A172 (cell line): Measurements from ENCODE around the gene SPATA31C1. TPM values are rescaled to one million over a fixed set of nuclear protein-coding genes. Genes with fewer than 3 reads are reported as not detected.
A peak's percentile ranks its signal among the peaks of the same experiment; 100 is the strongest.
"Not testable (repeated sequence)": the region's sequence is repeated elsewhere in the genome, so short reads cannot be mapped to it uniquely, and the experiment has no call there.

ENCODE experiments used
- DNase-seq: peaks from one replicate; pipeline ENCODE4 v3.0.0-alpha.2; 2015; ENCODE audit warnings: low spot score
- total RNA-seq: library from RNA; depleted of rRNA; stranded (reverse); fragments of >200 nt; shearing (Covaris generic); gene quantifications from 2 replicates; pipeline ENCODE4 v1.2.3, GENCODE V29; 2014; rRNA removed

The SPATA31C1 gene
- total RNA-seq: not detected in 2 replicates

DNA sequence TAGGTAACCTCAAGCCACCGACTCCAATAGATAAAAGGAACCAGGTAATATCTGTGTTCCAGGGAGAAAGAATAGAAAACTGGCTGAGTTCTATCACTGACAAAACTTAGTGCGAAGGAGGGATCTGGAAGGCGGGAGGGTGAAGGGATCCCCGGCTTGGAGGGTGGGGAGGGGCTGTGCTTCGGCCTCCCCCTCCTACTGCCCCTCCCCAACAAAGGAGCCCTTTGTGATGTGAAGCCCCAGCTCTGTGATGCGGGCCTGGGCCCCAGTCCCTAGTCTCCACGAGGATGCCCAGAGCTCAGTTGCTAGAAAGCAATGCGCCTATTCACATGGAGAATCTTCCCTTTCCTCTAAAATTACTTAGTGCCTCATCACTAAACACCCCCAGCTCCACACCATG lies at the start of gene SPATA31C1:
Gene SPATA31C1 (plus strand): TSS at position 301 of the 400 bp plus-strand sequence.
- DNase-seq: not testable (repeated sequence)

DNA sequence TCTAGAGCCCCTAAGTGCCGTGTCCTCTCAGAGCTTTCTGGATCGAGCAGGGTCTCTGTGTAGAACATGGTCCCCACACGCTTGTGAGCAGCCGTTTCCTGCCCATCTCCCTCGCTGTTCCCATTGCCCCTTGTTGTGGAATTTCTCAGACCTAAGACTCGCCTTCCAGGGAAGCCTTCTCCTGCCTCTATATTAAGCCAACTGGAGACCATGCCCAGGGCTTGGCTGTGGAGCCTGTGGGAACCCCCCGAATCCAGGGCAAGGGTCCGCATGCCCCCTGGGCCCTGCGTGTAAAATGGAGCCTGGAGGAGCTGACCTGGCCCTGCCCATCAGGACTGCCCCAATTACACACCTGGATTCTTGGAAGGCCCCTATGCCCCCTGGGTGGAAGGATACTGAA lies 49.6 kb upstream of the SPATA31C1 start:
- DNase-seq: no peak

DNA sequence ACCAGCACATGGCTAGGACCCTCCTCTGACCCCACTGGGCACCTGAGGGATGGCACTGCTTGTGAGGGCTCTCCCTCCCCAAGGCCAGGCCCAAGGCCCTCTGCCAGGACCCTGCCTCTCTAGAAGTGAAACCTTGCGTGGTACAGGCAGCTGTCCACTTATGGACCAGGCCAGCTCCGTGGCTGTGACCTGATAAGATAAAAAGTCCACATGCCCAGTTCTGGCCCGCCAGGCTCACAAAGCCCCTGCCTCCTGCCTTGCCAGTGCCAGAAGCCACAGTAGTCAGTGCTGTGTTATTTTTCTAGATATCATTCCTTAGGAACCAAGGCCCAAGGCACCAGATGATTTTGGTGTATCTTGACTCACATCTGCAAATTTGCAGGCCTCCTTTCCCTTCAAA lies 49.1 kb upstream of the SPATA31C1 start:
- no peak for DNase-seq

DNA sequence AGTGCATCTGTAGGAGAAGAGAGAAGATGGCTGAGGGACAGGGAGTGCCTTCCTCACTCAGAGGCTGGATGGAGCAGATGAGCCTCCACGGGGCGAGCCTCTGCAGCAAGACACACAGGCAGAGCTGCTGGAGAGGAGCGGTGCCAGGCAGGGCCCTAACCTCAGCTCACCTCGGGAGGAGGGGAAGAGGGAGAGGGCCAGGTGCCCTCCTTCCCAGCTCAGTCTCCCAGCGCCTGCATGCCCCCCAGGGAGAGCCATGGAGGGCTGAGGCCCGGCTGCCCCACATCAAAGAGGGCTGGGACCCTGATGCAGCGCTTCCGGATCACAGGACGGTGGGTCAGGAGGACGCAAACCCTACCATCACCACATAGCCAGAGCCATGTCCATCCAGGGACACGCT lies 48.7 kb upstream of the SPATA31C1 start:
- DNase-seq: no peak

DNA sequence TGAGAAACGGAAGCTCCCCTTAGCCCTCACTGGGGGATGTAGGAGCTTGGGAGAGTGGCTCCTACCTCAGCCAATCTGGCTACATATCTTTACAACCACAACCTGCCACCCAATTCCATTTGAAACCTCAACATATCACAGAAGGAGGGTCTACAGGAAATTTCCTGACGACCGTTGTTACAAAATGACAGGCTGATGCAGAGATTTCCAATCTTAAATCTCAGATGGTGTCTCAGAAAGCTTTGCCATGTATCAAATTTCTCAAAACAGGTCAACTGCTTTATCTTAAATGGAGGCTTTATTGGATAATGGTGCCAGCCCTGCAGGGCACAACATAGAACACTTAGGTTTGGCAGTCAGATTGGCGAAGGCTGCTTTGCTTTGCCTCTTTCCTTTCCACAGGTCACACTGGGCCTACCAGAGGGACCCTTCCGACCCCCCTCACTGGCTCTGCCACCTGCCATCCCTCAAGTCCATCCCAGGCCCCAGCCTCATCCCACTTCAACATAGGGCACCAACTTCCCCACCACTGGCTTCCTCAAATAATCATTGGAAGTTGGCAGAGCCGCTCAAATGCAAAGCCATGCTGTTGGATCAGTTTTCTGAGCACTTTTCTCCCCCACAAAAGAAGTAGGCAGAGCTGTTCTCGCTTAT lies 46.2 kb upstream of the SPATA31C1 start:
- DNase-seq: no peak

DNA sequence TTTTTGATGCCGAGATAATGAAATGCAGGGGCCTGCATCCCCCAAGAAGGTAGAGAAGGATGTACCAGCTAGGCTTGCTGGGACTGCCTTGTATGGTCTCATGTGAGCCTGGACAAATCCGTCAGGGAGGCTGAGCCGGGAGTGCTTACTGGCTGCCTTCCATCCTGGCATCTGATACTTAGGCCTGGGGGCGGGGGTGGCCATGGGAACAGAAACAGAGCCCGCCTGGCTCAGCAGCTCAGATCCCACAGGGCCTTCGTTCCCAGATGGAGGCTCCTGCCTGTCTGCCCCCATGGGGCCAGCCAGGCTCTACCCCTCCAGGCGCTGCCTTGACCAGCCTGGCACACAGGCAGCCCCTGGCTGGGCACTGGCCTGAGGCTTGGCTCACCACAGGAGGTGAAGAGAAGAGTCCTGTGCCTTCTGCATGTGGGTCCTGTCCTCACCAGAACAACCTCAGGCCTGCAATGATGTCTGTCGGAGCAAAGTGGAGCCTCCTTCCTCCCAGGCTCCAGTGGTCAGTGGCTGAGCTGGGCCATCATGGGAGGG lies 45.6 kb upstream of the SPATA31C1 start:
- DNase-seq: no peak

DNA sequence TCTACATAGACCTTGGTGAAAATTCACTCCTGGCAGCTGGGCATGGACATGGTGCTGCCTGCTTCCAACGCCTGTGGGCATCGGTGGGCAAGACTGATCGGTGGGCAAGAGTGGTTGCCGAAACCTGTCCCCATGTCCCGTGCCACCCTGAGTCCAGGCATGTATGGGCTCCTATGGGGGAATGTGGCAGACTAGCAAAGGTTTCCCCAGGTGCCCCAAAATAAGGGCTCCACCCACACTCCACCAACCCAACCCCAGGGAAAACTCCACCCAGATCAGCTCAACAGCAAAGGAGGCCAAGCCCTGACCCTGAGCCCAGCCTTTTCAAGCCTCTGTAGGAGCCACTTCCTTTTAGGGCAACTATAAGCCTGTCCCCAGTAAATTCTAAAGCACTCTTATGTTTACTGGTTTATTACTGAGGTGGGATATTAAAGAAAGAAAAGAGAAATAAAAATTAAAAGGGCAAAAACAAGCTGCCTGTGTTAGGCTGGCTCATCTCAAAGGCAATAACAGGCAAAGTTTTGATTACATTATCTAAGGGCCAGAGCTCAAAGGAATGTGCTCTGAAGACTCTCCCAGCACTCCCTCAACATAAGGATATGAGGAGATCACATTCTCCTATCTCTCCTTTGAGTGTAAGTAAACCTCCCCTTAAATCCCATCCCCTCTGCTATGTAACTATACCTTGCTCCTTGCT lies 44.0 kb upstream of the SPATA31C1 start:
- DNase-seq: no peak

DNA sequence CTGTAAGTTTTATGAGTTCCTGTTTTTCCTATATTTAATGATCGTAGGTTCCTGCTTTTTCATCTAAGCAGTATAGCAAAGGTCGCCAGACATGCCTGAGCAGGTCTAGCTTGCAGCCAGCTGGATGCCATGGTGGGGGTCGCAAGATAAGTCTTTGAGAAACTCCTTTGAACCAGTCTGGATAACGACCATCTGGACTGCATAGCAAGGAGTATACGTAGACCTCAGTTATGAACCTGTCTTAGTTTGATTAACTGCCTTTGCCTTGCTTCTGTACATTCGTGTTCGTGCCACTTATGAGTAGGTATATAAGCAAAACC lies 43.5 kb upstream of the SPATA31C1 start:
- no peak for DNase-seq

DNA sequence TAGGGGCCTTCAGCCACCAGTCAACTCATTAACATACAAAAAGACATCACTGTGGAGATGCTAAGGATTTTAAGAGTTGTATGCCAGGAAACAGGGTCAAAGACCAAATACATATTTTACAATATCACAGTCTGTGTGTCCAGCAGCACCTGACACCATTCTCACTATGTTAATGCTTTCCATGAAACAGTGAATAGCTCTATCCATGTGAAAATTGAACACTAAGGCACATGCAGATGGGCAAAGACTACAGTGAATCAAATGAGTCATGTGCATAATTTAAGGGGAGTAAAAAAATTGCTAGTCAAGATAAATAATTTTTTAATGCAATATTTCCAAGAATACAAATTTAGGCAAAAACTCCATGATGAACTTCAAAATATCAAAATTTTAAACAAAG lies 42.7 kb upstream of the SPATA31C1 start:
- DNase-seq: no peak

DNA sequence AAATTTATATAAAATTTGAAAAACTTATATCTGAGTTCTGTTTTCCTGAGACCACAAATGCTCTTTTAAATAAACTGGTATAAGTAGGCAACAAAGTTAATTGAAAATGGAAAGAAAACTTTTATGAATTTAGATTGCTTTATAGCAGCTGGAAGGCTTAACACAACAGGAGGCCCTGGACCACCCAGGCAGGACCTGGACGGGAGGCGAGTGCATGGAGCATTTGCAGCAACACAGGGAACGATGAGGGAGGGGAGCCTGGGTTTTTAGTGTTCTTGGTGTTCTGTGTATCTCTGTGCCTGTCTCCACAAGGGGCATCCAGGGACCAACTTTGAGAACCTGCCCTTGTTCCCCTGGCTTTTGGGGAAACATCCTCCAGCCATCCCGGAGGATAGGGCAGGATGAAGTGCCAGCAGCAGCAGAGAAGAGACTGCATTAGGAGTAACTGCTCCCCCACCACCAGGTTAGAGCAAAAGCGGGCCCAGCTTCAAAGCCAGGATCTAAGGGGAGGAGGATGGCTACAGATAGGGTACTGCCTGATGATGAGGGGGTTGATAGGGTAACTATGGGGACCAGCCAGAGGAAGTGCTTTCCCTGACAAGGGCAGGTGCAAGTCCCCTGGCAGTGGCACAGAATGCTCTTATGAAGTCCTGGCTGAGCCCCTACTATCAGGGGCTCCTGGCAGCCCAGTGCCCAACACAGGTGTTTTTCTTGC lies 41.8 kb upstream of the SPATA31C1 start:
- no peak for DNase-seq

DNA sequence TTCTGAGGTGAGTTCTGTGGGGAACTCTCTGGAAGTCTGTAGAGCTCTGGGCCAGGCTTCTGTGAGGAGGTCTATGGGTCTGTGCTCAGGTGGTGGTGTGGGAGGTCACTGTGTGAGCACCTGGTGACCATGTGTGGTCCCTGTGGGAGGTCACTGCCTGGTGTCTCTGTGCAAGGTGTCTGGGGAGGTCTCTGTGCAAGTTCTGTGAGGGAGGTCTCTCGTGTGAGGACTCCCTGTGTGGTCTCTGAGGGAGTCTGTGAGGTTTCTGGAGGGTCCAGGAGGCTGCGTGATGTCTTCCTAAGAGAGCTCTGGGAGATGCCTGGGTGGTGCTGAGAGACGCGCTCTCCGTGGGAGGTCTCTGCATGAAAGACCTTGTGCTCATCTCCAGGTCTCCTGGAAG lies 41.1 kb upstream of the SPATA31C1 start:
- DNase-seq: no peak

DNA sequence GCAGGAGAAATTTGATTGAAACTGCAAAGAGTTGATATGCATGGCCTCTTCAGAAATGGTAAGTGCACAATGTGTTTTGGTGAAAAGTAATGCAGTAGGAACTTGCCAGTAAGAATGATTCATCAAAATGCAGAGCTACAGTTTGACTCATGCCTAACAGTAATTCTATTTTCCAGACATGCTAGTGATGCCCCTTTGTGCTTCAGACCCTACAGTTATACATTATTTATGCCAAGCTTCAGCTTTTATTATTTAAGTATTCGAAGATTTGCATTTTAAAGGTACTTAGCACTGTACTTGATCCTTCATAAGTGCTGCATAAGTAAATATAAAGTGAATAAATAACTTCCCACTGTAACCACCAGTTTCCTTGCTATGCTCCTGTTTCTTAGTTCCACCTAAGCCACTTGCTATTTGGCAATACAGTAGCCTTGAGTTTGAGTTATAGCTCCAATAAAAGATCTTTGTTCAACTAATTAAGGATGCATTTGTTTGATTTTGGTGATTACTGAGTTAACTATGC lies 38.7 kb upstream of the SPATA31C1 start:
- DNase-seq: peak; percentile 83

DNA sequence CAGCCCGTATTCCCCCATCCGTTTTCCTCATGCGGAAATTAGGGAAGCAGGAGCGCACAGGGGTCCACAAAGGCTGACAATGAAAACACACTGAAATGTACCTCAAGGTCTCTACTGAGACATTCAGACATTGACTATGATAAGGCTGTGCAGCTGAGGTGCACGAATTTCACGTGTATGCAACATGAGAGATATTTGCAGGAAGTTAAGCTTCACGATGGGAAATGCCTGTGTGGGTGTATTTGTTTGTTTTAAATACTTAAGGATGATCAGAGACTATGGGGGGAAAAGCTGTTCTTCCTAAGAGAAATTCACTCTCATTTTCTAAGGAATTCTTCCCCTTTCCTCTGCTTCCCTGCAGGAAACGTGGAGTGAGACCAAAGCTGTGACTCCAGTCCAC lies 37.6 kb upstream of the SPATA31C1 start:
- DNase-seq: no peak

DNA sequence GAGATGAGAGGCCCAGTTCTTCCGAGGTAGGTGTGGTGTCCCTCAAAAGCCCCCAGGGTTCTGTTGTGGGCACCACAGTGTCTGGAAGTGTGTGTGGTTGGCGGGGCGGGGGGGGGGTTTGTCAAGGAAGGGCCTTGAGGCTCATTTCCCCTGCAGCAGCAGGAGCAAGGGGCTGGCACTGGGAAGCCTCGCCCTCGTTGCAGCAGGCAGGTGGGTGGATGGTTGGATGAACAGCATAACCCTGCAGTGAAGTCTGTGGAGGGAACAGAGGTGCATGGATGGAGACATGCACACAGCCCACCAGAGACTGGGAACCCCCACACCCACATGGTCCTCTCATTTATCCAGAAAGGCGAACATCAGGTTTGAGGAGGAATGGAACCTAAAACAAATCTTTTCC lies 37.1 kb upstream of the SPATA31C1 start:
- DNase-seq: no peak

DNA sequence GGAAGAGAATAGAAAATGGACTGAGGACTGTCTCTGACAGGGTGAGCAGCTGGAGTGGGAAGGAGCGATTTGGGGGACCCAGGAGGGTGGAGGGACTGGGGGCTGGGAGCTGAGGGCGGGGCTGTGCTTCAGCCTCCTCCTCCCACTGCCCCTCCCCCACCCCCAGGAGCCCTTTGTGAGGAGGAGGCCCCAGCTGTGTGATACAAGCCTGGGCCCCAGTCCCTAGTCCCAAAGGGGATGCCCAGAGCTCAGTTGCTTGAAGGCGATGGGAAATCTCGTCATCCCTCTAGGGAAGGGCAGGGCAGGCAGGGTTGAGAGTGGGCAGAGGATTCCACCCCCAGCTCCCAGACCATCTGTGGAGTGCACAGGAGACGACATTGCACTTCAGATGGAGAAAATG lies 35.1 kb upstream of the SPATA31C1 start, which contains the start of gene SPATA31E1:
Gene SPATA31E1 (plus strand): TSS at position 251 of the 400 bp plus-strand sequence. CDS start 15 bp downstream, at position 266.
- DNase-seq: no peak

DNA sequence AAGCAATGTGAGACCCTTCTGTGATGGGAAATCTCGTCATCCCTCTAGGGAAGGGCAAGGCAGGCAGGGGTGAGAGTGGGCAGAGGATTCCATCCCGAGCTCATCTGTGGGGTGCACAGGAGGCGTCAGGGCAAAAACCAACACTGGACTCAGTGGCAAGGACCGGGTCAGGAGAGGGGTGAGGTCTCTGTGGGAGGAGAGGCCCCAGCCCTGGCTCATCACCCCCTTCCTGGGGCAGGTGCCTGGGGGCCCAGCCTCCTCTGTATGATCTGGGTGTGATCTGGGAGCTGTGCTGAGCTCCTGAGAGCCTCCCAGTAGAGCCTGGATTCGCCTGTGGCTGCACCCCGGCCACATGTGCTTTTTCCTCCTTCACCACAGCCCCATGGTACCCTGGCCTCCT lies 34.5 kb upstream of the SPATA31C1 start:
- DNase-seq: no peak

DNA sequence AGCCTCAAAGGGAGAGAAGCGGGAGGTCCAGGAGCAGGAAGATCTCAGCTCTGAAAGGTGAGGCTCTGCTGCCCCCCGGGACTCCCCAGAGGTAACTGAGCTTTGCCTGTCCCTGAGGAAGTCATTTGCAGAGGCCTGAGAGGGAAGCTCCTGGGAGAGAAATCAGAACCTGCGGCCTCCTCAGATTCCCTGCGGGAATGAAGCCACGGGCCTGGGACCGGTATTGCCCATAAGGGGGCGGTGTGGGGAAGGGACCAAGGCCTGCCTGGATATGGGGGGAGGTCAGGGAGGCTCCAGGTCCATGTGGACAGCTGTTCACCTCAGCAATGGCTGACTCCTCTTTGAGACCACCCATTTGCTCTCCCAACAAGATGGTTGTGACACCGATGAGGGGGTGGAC lies 33.8 kb upstream of the SPATA31C1 start:
- no peak for DNase-seq

DNA sequence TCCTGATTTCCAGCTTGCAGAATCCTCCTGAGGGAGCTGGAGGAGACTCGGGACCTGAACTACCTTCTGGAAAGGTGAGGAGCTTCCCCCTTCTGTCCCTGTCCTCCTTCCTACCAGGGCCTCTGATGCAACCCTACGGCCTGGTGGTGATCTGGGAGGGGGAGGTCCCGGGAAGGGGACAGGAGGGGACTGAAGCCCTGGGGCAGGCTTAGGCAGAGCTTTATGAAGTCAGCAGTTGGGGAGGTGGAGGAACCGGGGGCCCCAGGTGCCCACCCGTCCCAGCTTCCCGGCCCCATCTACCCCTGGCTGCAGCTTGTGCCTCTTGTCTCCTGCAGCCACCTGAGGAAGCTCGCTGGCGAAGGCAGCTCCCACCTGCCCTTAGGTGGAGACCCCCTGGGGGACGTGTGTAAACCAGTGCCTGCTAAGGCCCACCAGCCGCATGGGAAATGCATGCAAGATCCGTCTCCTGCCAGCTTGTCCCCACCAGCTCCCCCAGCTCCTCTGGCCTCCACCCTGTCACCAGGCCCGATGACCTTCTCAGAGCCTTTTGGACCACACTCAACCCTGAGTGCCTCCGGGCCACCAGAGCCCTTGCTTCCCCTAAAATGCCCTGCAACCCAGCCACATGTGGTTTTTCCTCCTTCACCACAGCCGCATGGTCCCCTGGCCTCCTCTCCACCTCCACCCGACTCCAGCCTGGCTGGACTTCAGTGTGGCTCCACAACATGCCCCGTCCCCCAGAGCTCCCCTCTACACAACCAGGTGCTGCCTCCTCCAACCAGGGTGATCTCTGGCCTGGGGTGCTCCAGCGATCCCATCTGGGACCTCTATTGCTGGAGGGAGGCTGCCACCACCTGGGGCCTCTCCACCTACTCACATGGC lies 32.9 kb upstream of the SPATA31C1 start:
- DNase-seq: no peak

DNA sequence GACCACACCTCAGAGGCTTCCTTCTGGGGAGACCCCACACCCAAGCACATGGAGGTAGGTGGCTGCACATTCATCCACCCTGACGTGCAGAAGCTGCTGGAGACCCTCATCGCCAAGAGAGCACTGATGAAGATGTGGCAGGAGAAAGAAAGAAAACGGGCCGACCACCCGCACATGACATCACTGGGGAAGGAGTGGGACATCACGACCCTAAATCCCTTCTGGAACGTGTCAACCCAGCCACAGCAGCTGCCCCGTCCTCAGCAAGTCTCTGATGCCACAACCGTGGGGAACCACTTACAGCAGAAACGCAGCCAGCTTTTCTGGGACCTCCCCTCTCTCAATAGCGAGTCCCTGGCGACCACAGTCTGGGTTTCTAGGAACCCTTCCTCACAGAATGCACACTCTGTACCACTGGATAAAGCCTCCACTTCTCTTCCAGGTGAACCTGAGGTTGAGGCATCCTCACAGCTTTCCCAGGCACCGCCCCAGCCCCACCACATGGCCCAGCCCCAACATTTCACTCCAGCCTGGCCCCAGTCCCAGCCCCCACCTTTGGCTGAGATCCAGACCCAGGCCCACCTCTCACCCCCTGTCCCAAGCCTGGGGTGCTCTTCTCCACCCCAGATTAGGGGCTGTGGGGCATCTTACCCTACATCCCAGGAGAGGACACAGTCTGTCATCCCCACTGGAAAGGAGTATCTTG lies 32.1 kb upstream of the SPATA31C1 start:
- DNase-seq: no peak

DNA sequence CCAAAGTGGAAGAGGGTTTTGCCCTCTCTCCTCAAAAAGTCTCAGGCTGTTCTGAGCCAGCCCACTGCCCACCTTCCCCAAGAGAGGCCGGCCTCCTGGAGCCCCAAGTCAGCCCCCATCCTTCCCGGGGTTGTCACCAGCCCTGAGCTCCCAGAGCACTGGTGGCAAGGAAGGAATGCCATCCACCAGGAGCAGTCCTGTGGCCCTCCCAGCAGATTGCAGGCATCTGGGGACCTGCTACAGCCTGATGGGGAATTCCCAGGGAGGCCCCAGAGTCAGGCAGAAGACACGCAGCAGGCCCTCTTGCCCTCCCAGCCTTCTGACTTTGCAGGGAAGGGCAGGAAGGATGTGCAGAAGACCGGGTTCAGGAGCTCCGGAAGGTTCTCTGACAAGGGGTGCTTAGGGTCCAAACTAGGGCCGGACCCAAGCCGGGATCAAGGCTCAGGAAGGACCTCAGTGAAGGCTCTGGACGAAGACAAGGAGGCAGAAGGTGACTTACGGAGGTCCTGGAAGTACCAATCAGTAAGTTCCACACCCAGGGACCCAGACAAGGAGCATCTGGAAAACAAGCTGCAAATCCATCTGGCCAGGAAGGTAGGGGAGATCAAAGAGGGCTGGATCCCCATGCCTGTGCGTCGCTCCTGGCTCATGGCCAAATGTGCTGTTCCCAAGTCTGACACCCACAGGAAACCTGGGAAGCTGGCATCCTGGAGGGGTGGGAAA lies 31.4 kb upstream of the SPATA31C1 start:
- DNase-seq: no peak
